WTC11 (cell line): Measurements from ENCODE around the gene ZC3H12A. TPM values are rescaled to one million over a fixed set of nuclear protein-coding genes. Genes with fewer than 3 reads are reported as not detected.

ENCODE experiments used
- ATAC-seq: fragments of 200-7000 bp; cut with Tn5 transposase; 2 replicates; pipeline ENCODE4 v1.10.0; 2021; ENCODE audit warnings: mild to moderate bottlenecking, moderate library complexity
- CTCF ChIA-PET: fragments of 300-600 bp; sonication (Branson Sonifier 250); formaldehyde crosslinking; loops from one replicate; lab custom pipeline; 2021; ENCODE audit warnings: antibody characterized with exemption; lab: Charles Lee
- POLR2A ChIA-PET: fragments of 350-600 bp; sonication (Branson Sonifier 250); formaldehyde crosslinking; loops from one replicate; lab custom pipeline; 2021; ENCODE audit warnings: antibody characterized with exemption; lab: Charles Lee
- DNase-seq: peaks from one replicate; pipeline ENCODE4 v3.0.0; 2021; ENCODE audit warnings: low spot score
- H3K27ac Mint-ChIP-seq: 2 replicates; pipeline ENCODE4 v1.8.0; 2021; ENCODE audit warnings: mixed read lengths
- H3K27me3 Mint-ChIP-seq: 2 replicates; pipeline ENCODE4 v1.8.0; 2021; ENCODE audit warnings: low read depth, mild to moderate bottlenecking, moderate library complexity, mixed read lengths
- H3K36me3 Mint-ChIP-seq: 2 replicates; pipeline ENCODE4 v1.8.0; 2021; ENCODE audit warnings: mixed read lengths
- H3K4me1 Mint-ChIP-seq: 2 replicates; pipeline ENCODE4 v1.8.0; 2022; ENCODE audit warnings: mixed read lengths
- H3K4me3 Mint-ChIP-seq: 2 replicates; pipeline ENCODE4 v1.8.0; 2021; ENCODE audit warnings: mild to moderate bottlenecking, moderate library complexity, mixed read lengths
- H3K9me3 Mint-ChIP-seq: 2 replicates; pipeline ENCODE4 v1.8.0; 2021; ENCODE audit warnings: mixed read lengths
- ARID4B ChIP-seq: sonication (generic); formaldehyde crosslinking; IDR thresholded peaks from 2 replicates; pipeline ENCODE4 v1.8.0; 2023; ENCODE audit warnings: missing genetic modification reagents, mild to moderate bottlenecking, borderline replicate concordance
- ATF6 ChIP-seq: sonication (generic); formaldehyde crosslinking; IDR thresholded peaks from 2 replicates; pipeline ENCODE4 v1.8.1; 2023; ENCODE audit warnings: mild to moderate bottlenecking, missing genetic modification reagents
- CREB1 ChIP-seq: sonication (generic); formaldehyde crosslinking; IDR thresholded peaks from 2 replicates; pipeline ENCODE4 v1.8.0; 2023; ENCODE audit warnings: mild to moderate bottlenecking, missing genetic modification reagents
- CTCF ChIP-seq: fragments of 200-600 bp; IDR thresholded peaks from 2 replicates; pipeline ENCODE4 v1.8.0; 2022; ENCODE audit warnings: antibody characterized with exemption
- ELF4 ChIP-seq: sonication (generic); formaldehyde crosslinking; IDR thresholded peaks from 2 replicates; pipeline ENCODE4 v1.8.1; 2022; ENCODE audit warnings: low read depth, mild to moderate bottlenecking, moderate library complexity, missing genetic modification reagents
- FOXK1 ChIP-seq: sonication (generic); formaldehyde crosslinking; IDR thresholded peaks from 2 replicates; pipeline ENCODE4 v1.8.0; 2022; ENCODE audit warnings: mild to moderate bottlenecking, moderate library complexity, missing genetic modification reagents
- FOXP1 ChIP-seq: sonication (generic); formaldehyde crosslinking; IDR thresholded peaks from 2 replicates; pipeline ENCODE4 v1.8.0; 2022; ENCODE audit warnings: missing genetic modification reagents, mild to moderate bottlenecking, moderate library complexity, borderline replicate concordance
- FOXP4 ChIP-seq: sonication (generic); formaldehyde crosslinking; IDR thresholded peaks from 2 replicates; pipeline ENCODE4 v1.8.0; 2022; ENCODE audit warnings: mild to moderate bottlenecking, missing genetic modification reagents
- HMGXB4 ChIP-seq: sonication (generic); formaldehyde crosslinking; IDR thresholded peaks from 2 replicates; pipeline ENCODE4 v1.8.1; 2023; ENCODE audit warnings: mild to moderate bottlenecking, moderate library complexity, missing genetic modification reagents
- JUN ChIP-seq: sonication (generic); formaldehyde crosslinking; IDR thresholded peaks from 2 replicates; pipeline ENCODE4 v1.8.0; 2023; ENCODE audit warnings: mild to moderate bottlenecking, missing genetic modification reagents
- KAT7 ChIP-seq: sonication (generic); formaldehyde crosslinking; IDR thresholded peaks from 2 replicates; pipeline ENCODE4 v1.8.1; 2023; ENCODE audit warnings: missing genetic modification reagents, mild to moderate bottlenecking, borderline replicate concordance
- MLX ChIP-seq: sonication (generic); formaldehyde crosslinking; IDR thresholded peaks from 2 replicates; pipeline ENCODE4 v1.8.1; 2023; ENCODE audit warnings: mild to moderate bottlenecking, missing genetic modification reagents, moderate library complexity
- NFE2L1 ChIP-seq: sonication (generic); formaldehyde crosslinking; IDR thresholded peaks from 2 replicates; pipeline ENCODE4 v1.8.1; 2023; ENCODE audit warnings: missing genetic modification reagents
- NR3C1 ChIP-seq: sonication (generic); formaldehyde crosslinking; conservative IDR thresholded peaks from 2 replicates; pipeline ENCODE4 v1.8.1; 2023; ENCODE audit warnings: low read depth, mild to moderate bottlenecking, missing genetic modification reagents
- SP1 ChIP-seq: sonication (generic); formaldehyde crosslinking; conservative IDR thresholded peaks from 2 replicates; pipeline ENCODE4 v1.8.1; 2022; ENCODE audit warnings: missing genetic modification reagents
- TCF7 ChIP-seq: sonication (generic); formaldehyde crosslinking; IDR thresholded peaks from 2 replicates; pipeline ENCODE4 v1.8.0; 2022; ENCODE audit warnings: mild to moderate bottlenecking, low read depth, missing genetic modification reagents, moderate library complexity
- TEAD1 ChIP-seq: sonication (generic); formaldehyde crosslinking; IDR thresholded peaks from 2 replicates; pipeline ENCODE4 v1.8.0; 2022; ENCODE audit warnings: mild to moderate bottlenecking, missing genetic modification reagents
- ZBTB21 ChIP-seq: sonication (generic); formaldehyde crosslinking; IDR thresholded peaks from 2 replicates; pipeline ENCODE4 v1.8.1; 2023; ENCODE audit warnings: mild to moderate bottlenecking, missing genetic modification reagents, borderline replicate concordance
- ZMAT4 ChIP-seq: fragments of 250-450 bp; sonication (Bioruptor Pico); IDR thresholded peaks from 2 replicates; pipeline ENCODE4 v1.9.0; 2021; ENCODE audit warnings: mild to moderate bottlenecking
- ZNF232 ChIP-seq: sonication (generic); formaldehyde crosslinking; IDR thresholded peaks from 2 replicates; pipeline ENCODE4 v1.8.0; 2022; ENCODE audit warnings: mild to moderate bottlenecking, missing genetic modification reagents
- ZNF416 ChIP-seq: fragments of 250-450 bp; sonication (Bioruptor Pico); IDR thresholded peaks from 2 replicates; pipeline ENCODE4 v1.9.0; 2021; ENCODE audit warnings: mild to moderate bottlenecking, inconsistent platforms
- total RNA-seq: library from RNA; stranded (reverse); gene quantifications from 3 replicates; pipeline ENCODE4 v1.2.3, GENCODE V29; 2021

ZC3H12A gene
- total RNA-seq, 1 experiment from 2014 or later: 10.9 TPM

GRCh38 chr1:37514350-37515184 is 40.2 kb downstream of the ZC3H12A start, which contains the start of gene MEAF6:
Gene MEAF6, minus strand, starts transcription at chr1:37514766. Its CDS starts 20 bp downstream, at chr1:37514746.
- Mint-ChIP-seq H3K9me3 (peaks cover 8% of the 10 kb centered on the region), H3K36me3 (peaks cover 12% of the 10 kb centered on the region), H3K27ac (peak within 1 kb of the TSS; percentile 97), H3K4me1 (peaks cover 26% of the 10 kb centered on the region), H3K27me3 (0 out of 2 replicates have a peak, but pooled peaks cover 6% of the 10 kb centered on the region), H3K4me3 (peak within 1 kb of the TSS; percentile 98)
- ChIA-PET CTCF (interaction anchor here (0.5 to 3.2 kb wide), 32 partner anchors 9 to 1676 kb away, joined by 3 to 53 read pairs (median 5); partner anchors contain the start of genes CDCA8, DNALI1, GNL2 and RSPO1), POLR2A (interaction anchor here (0.8 to 1.6 kb wide), 7 partner anchors 27 to 176 kb away, joined by 3 to 7 read pairs (median 4); partner anchors contain the start of genes DNALI1, SNIP1 and ZC3H12A)
- ATAC-seq: peak; percentile 93
- DNase-seq: peak; percentile 81
- TF ChIP-seq CTCF (peak; percentile 76), FOXP4 (CRISPR knock-in tag) (peak; percentile 63; the same call in 1 of the 2 replicates), ATF6 (CRISPR knock-in tag) (no peak), NFE2L1 (CRISPR knock-in tag) (peak; percentile 38; the same call in 1 of the 2 replicates), ZNF232 (CRISPR knock-in tag) (peak; percentile 62; the same call in 1 of the 2 replicates), ZBTB21 (CRISPR knock-in tag) (no peak), SP1 (CRISPR knock-in tag) (peak; percentile 81; the same call in 1 of the 2 replicates), FOXK1 (CRISPR knock-in tag) (peak; percentile 68; the same call in 1 of the 2 replicates), MLX (0 out of 2 replicates have a peak, but pooled peaks have one; percentile 78), ELF4 (CRISPR knock-in tag) (peak; percentile 66; the same call in 1 of the 2 replicates), TCF7 (CRISPR knock-in tag) (no peak), ARID4B (CRISPR knock-in tag) (0 out of 2 replicates have a peak, but pooled peaks have one; percentile 12), KAT7 (CRISPR knock-in tag) (no peak), ZNF416 (CRISPR knock-in tag) (peak; percentile 5; the same call in 1 of the 2 replicates), ZMAT4 (CRISPR knock-in tag) (no peak), FOXP1 (CRISPR knock-in tag) (peak; percentile 81; the same call in 1 of the 2 replicates), CREB1 (CRISPR knock-in tag) (0 out of 2 replicates have a peak, but pooled peaks have one; percentile 73), HMGXB4 (peak; percentile 87; the same call in 1 of the 2 replicates), JUN (no peak), NR3C1 (CRISPR knock-in tag) (no peak), TEAD1 (CRISPR knock-in tag) (peak; percentile 81)
